Measurements from ENCODE around the gene CHMP6.
"Not testable (repeated sequence)": the region's sequence is repeated elsewhere in the genome, so short reads cannot be mapped to it uniquely, and the experiment has no call there.

Gene CHMP6

DNA sequence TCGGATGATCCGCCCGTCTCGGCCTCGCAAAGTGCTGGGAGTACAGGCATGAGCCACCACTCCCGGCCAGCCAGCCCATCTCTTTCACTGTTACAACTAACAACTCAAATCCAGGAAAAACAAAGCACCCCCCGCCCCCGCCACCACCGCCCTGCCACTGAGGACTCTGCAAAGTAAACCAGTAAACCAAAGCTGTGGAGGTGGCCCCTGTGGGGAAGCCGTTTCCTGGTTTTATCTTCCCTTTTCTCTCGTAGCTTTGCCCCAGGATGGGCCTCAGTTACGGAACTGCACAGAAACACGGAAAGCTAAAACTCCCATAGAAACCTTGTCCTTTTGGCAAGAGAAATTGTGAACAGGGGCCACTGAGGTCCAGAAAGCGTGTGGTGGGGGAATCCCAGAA is 17.5 kb downstream of the CHMP6 start:
- TF ChIP-seq, protein P1, sequence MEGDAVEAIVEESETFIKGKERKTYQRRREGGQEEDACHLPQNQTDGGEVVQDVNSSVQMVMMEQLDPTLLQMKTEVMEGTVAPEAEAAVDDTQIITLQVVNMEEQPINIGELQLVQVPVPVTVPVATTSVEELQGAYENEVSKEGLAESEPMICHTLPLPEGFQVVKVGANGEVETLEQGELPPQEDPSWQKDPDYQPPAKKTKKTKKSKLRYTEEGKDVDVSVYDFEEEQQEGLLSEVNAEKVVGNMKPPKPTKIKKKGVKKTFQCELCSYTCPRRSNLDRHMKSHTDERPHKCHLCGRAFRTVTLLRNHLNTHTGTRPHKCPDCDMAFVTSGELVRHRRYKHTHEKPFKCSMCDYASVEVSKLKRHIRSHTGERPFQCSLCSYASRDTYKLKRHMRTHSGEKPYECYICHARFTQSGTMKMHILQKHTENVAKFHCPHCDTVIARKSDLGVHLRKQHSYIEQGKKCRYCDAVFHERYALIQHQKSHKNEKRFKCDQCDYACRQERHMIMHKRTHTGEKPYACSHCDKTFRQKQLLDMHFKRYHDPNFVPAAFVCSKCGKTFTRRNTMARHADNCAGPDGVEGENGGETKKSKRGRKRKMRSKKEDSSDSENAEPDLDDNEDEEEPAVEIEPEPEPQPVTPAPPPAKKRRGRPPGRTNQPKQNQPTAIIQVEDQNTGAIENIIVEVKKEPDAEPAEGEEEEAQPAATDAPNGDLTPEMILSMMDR (IDR thresholded peaks at IDR 0.05; ENCODE audit: low read depth, low read length, missing control alignments) = no peak
- no peak overlapping the region for H3K4me3 ChIP-seq (ENCODE audit: low read depth, low read length)
- no peak for DNase-seq (ENCODE audit: low read depth)

DNA sequence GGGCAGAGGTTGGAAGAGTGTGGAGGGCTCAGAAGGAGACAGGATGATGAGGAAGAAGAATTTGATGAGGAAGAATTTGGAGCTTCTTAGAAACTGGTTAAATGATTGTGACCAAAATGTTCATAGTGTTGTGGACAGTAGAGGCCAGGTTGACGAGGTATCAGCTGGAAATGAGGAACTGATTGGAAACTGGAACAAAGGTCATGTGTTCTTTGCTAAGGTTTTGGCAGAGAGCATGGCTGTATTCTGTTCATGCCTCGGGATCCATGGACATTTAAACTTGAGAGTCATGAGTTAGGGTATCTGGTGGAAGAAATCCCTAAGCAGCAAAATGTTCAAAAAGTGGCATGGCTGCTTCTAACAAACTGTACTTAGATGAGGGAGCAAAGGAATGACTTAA is 19.3 kb downstream of the CHMP6 start:
- TF ChIP-seq, protein P1 (IDR thresholded peaks at IDR 0.05; ENCODE audit: low read depth, low read length, missing control alignments) = no peak
- DNase-seq (ENCODE audit: low read depth) = no peak
- H3K4me3 ChIP-seq (ENCODE audit: low read depth, low read length) = no peak overlapping the region

DNA sequence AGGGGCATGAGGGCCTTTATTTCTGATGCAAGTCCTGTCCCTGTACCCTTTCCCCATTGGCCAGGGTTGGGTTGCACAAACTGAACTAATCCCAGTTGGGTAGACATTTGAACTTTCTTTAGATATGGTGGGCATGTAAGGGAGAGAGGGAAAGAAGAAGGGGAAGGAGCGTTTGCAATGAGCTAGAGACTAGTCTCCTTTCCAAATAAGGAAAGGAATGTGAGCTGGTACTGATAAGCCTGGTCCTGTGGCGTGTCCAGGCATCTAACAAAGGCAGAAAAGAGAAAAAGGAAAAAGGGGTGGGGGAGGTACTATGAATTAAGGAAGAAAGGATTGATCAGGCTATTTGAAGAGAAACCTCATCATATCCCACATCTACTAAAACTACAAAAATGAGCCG is 20.3 kb downstream of the CHMP6 start:
- no peak overlapping the region for H3K4me3 ChIP-seq (ENCODE audit: low read depth, low read length)
- DNase-seq (ENCODE audit: low read depth) = no peak
- TF ChIP-seq, protein P1 (IDR thresholded peaks at IDR 0.05; ENCODE audit: low read depth, low read length, missing control alignments) = no peak

DNA sequence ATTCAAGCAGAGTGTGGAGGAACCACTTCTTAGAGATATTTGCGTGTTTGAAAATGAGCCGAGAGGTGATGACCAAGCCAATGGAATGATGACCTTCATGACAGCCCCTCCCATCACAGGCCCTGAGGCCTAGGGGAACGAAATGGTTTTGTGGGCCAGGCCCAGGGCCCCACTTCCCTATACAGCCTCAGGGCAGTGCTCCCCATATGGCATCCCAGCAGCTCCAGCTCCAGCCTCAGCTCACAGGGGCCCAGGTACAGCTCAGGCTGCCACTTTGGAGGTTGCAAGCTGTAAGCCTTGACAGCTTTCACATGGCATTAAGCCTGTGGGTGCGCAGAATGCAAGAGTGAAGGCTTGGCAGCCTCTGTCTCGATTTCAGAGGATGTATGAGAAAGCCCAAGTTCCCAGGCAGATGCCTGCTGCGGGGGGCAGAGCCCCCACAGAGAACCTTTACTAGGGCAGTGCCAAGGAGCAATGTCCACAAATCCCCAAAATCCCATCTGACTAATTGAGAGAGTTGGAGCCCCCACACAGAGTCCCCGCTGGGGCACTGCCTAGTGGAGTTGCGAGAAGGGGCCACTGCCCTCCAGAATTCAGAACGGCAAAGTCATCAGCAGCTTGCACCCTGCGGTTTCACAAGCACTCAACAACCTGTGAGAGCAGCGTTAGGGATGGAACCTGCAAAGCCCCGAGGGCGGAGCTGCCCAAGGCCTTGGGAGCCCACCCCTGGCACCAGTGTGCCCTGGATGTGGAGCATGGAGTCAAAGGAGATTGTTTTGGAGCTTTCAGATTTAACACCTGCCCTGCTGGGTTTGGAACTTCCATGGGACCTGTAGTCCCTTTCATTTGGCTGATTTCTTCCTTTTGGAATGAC is 21.2 kb downstream of the CHMP6 start:
- H3K4me3 ChIP-seq (ENCODE audit: low read depth, low read length) = no peak overlapping the region
- no peak for DNase-seq (ENCODE audit: low read depth)
- TF ChIP-seq, protein P1 (IDR thresholded peaks at IDR 0.05; ENCODE audit: low read depth, low read length, missing control alignments) = no peak

DNA sequence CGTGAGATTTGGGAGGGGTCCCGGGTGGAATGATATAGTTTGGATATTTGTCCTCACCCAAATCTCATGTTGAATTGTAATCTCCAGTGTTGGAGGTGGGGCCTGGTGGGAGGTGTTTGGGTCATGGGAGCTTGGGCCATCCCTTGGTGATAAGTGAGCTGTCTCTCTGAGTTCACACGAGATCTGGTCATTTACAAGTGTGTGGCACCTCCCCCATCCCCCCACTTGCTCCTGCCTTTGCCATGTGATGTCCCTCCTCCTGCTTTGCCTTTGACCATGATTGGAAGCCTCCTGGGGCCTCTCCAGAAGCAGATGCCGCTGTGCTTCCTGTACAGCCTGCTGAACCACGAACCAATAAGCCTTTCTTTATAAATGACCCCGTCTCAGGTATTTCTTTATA is 22.0 kb downstream of the CHMP6 start:
- TF ChIP-seq, protein P1 (IDR thresholded peaks at IDR 0.05; ENCODE audit: low read depth, low read length, missing control alignments) = no peak
- H3K4me3 ChIP-seq (ENCODE audit: low read depth, low read length) = no peak overlapping the region
- DNase-seq (ENCODE audit: low read depth) = no peak

DNA sequence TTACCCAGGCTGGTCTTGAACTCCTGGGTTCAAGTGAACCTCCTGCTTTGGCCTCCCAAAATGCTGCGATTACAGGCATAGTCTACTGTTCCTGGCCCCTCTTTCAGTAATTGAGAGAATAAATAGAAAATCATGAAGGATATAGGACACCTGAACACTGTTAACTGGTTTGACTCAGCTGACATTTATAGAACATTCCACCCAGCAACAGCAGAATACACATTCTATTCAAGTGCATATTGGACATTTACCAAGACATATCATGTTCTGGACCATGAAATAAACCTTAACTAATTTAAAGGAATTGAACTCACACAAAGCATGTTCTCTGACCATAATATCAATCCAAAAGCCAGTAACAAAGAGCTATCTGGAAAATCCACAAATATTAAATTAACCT is 23.5 kb downstream of the CHMP6 start:
- H3K4me3 ChIP-seq (ENCODE audit: low read depth, low read length) = no peak overlapping the region
- no peak for DNase-seq (ENCODE audit: low read depth)
- TF ChIP-seq, protein P1 (IDR thresholded peaks at IDR 0.05; ENCODE audit: low read depth, low read length, missing control alignments) = no peak

DNA sequence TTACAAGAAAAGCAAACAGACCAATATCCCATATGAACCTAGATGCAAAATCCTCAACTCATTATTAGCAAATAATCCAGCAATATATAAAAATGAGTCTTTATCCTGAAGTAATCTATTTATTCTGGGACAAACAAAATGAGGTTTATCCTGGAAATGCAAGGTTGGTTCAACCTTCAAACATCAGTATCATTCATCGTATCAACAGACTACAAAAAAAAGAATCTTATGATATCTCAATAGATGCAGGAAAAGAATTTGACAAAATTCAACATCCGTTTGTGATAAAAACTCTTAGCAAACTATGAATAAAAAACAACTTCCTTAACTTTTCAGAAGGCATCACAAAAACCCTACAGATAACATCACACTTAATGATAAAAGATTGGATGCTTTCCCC is 24.9 kb downstream of the CHMP6 start:
- H3K4me3 ChIP-seq (ENCODE audit: low read depth, low read length) = no peak overlapping the region
- TF ChIP-seq, protein P1 (IDR thresholded peaks at IDR 0.05; ENCODE audit: low read depth, low read length, missing control alignments) = no peak
- DNase-seq (ENCODE audit: low read depth) = no peak

DNA sequence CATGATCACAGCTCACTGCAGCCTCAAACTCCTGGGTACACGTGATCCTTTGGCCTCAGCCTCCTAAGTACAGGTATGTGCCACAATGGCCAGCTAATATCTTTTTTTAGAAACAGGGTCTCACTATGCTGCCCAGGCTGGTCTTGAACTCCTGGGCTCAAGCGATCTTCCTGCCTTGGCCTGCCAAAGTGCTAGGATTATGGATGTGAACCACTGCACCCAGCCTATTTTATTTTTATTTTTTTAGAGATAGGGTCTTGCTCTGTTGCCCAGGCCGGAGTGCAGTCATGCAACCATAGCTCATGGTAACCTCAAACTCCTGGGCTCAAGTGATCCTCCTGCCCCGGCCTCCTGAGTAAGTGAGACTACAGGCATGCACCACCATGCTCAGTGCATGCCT is 25.7 kb downstream of the CHMP6 start:
- H3K4me3 ChIP-seq (ENCODE audit: low read depth, low read length); DNase-seq (ENCODE audit: low read depth): not testable (repeated sequence)

All from GM12864 (cell line).